Activated naive CD8-positive, alpha-beta T cell (primary cell): ENCODE measurements around the gene STAB1.

Experiments used
- H3K27ac Mint-ChIP-seq: one replicate; pipeline ENCODE4 v1.8.0; 2021; ENCODE audit warnings: mixed read lengths
- H3K27me3 Mint-ChIP-seq: one replicate; pipeline ENCODE4 v1.8.0; 2021; ENCODE audit warnings: mixed read lengths
- H3K36me3 Mint-ChIP-seq: one replicate; pipeline ENCODE4 v1.8.0; 2021; ENCODE audit warnings: mixed read lengths
- H3K4me1 Mint-ChIP-seq: one replicate; pipeline ENCODE4 v1.8.0; 2021; ENCODE audit warnings: low read depth, mixed read lengths
- H3K4me3 Mint-ChIP-seq: one replicate; pipeline ENCODE4 v1.8.0; 2021; ENCODE audit warnings: mild to moderate bottlenecking, mixed read lengths
- H3K9me3 Mint-ChIP-seq: one replicate; pipeline ENCODE4 v1.8.0; 2021; ENCODE audit warnings: low read depth, mixed read lengths

The STAB1 gene

DNA sequence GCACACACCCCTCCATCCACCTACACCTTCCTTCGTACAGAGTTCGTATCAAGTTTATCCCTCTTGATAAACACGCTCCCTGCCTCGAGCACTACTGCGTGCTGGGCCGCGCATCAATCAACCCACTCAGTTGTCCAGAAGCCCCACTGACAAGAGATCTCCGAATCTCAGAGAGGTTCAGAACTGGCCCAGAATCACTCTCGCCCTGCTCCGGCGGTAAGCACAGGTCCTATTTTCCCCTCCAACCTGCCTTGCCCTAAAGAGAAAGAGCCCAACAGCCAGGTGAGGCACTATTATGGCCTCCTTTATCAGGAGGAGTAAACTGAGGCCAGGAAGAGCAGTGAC, 40.2 kb upstream of the STAB1 start:
- Mint-ChIP-seq H3K27me3 (no peaks in the 10 kb centered on the region), H3K4me3 (peak overlapping the region; percentile 93), H3K27ac (peak overlapping the region; percentile 99), H3K36me3 (peaks cover 3% of the 10 kb centered on the region), H3K9me3 (no peaks in the 10 kb centered on the region), H3K4me1 (peaks cover 42% of the 10 kb centered on the region)

DNA sequence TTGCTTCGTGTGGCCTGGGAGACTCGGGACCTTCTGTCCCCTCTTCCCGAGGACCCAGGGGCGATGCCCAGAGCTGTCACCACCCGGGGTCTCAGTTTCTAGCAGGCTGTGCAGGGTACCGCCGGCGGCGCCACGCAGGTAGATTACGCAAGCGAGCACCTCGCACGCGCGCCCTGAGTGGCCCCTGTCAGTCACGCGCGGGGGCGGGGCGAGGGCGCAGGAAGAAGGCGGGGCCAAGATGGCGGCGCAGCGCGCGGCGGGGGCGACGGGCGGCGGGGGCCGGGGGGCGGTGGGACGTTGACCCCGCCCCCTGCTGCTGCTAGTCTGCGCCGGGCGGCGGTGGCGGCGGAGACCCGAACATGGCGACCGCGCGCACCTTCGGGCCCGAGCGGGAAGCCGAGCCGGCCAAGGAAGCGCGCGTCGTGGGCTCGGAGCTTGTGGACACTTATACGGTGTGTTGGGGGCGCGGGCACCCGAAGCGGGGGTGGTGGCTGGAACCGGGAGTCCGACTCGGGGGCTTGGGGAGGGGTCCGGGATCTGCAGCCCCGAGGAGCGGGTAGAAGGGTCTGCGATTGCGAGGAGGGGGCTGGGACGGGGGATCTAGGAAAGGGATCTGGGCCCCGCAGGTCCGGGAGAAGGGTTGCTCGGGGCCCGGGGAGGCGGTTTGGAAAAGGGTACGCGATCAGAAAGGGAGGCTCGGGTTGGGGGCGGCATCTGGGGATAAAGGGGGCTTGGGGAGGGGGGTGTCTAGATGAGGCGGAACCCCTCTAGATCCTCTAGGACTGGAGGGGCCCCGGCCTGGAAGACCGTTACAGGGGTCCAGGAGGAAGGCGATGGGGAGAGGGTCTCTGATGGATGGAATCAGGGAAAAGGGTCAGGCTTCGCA, 39.6 kb upstream of the STAB1 start, which contains the start of gene NISCH:
Gene NISCH (plus strand): TSS at position 322 of the 886 bp plus-strand sequence. CDS start 38 bp downstream, at position 360.
- Mint-ChIP-seq H3K9me3 (no peaks in the 10 kb centered on the region), H3K27ac (peak within 1 kb of the TSS; percentile 99), H3K4me1 (peaks cover 42% of the 10 kb centered on the region), H3K27me3 (no peaks in the 10 kb centered on the region), H3K36me3 (peaks cover 3% of the 10 kb centered on the region), H3K4me3 (peak within 1 kb of the TSS; percentile 93)

- H3K4me1 Mint-ChIP-seq: peaks cover 42% of the 10 kb centered on the region
- H3K9me3 Mint-ChIP-seq: no peaks in the 10 kb centered on the region
- H3K4me3 Mint-ChIP-seq: peak overlapping the region; percentile 93
- peak overlapping the region; percentile 94 for H3K27ac Mint-ChIP-seq
- H3K36me3 Mint-ChIP-seq: peaks cover 3% of the 10 kb centered on the region
- no peaks in the 10 kb centered on the region for H3K27me3 Mint-ChIP-seq
Observed at GRCh38 chr3:52456169-52456799, 38.9 kb upstream of the STAB1 start.

DNA sequence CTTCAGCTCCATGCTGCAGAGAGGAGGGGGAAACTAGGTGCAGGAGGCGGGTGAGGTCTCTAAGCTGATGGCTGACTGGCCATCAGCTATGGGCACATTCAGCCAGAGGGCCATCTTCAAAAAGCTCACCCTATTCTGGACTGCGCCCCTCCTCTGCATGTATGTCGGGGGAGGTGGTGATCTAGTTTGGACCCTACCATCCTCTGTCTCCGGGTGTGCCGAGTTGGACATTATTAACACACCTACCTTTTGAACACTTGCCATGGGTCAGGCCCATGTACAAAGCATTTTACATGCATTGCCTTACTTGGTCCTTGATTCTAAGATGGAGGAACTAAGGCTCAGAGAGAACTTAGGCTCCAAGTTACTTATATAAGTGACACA, 38.3 kb upstream of the STAB1 start:
- Mint-ChIP-seq H3K36me3 (peaks cover 3% of the 10 kb centered on the region), H3K4me3 (peak overlapping the region; percentile 93), H3K27me3 (no peaks in the 10 kb centered on the region), H3K4me1 (peaks cover 42% of the 10 kb centered on the region), H3K9me3 (no peaks in the 10 kb centered on the region), H3K27ac (peak overlapping the region; percentile 94)

GRCh38 chr3:52458031-52458760, 36.9 kb upstream of the STAB1 start:
- H3K27me3 Mint-ChIP-seq: no peaks in the 10 kb centered on the region
- H3K27ac Mint-ChIP-seq: peak overlapping the region; percentile 43
- peaks cover 52% of the 10 kb centered on the region for H3K4me1 Mint-ChIP-seq
- peaks cover 3% of the 10 kb centered on the region for H3K36me3 Mint-ChIP-seq
- H3K4me3 Mint-ChIP-seq: no peak overlapping the region
- H3K9me3 Mint-ChIP-seq: no peaks in the 10 kb centered on the region

DNA sequence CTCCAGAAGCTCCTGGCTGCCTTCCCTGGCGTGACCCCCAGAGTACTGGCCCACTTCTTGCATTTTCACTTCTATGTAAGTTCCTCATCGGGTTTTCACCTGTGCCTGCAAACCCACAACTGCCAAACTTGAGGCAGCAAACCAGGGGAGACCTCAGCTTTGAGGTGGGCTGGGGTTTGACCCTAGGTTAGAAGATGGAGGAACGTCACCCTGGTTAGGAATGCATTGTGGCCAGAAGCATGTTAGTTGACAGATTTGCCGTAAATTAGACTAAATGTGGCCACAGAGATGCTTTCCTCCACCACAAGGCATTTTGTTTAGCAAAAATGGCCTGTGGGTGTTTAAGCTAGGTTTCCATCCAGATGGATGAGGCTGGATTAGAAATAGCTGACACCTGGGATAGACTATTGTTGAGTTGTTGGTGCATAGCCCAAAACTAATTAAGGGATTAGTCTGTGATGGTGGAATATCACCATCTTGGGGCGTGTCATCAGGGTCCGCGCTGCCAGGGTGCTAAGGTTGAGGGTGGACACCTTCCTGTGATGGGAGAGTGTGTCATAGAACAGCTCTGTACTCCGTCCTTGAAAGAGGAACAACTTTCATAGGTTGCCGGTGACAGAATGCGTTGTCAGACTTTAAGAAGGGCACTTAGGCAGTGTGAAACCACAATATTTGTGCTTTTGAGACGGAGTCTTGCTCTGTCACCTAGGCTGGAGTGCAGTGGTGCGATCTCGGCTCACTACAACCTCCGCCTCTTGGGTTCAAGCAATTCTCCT, 36.2 kb upstream of the STAB1 start:
- Mint-ChIP-seq H3K27ac (no peak overlapping the region), H3K4me1 (peaks cover 50% of the 10 kb centered on the region), H3K27me3 (no peaks in the 10 kb centered on the region), H3K36me3 (peaks cover 3% of the 10 kb centered on the region), H3K9me3 (no peaks in the 10 kb centered on the region), H3K4me3 (no peak overlapping the region)

DNA sequence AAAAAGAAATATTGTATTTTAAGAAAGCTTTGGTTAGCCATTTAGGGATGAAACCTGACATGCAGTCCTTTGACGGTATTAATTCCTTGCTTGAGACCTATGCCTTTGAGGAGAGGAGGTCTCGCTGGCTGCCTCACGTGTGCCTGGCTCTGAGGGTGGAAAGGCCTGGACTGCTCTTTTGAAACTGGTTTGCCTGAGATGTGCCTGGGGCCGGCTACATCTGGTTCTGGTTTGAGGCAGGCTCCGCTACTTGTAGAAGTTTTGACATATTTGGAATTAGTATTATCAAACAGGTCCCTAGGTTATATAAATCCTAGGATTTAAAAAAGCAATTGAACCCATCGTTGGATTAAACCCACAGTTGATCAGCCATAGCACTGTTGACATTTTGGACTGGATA, 33.3 kb upstream of the STAB1 start:
- H3K27ac Mint-ChIP-seq: no peak overlapping the region
- H3K9me3 Mint-ChIP-seq: no peaks in the 10 kb centered on the region
- H3K4me1 Mint-ChIP-seq: peaks cover 33% of the 10 kb centered on the region
- peaks cover 3% of the 10 kb centered on the region for H3K36me3 Mint-ChIP-seq
- H3K27me3 Mint-ChIP-seq: no peaks in the 10 kb centered on the region
- no peak overlapping the region for H3K4me3 Mint-ChIP-seq

GRCh38 chr3:52463416-52463815, 31.7 kb upstream of the STAB1 start:
- Mint-ChIP-seq H3K27me3 (no peaks in the 10 kb centered on the region), H3K36me3 (peaks cover under 1% of the 10 kb centered on the region), H3K27ac (no peak overlapping the region), H3K9me3 (no peaks in the 10 kb centered on the region), H3K4me3 (no peak overlapping the region), H3K4me1 (peaks cover 21% of the 10 kb centered on the region)

DNA sequence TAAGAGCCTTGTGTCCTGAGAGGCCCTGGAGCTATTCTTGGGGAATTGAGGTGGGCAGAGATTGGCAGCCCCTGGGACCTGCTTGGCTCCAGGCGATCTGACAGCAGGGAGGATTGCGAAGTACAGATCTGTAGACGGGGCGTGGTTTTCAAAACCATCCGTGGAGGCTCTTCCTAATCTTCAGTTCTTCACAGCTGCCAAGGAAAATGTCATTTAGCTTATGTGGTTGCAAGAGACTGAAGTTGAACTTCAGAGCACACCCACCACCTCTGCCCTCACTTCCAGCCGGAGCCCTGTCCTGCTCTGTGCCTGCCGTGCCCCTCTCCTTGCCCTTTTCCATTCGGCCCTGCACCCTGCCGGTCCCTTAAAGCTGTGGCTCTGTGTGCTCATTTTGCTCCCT, 26.8 kb upstream of the STAB1 start:
- no peak overlapping the region for H3K27ac Mint-ChIP-seq

DNA sequence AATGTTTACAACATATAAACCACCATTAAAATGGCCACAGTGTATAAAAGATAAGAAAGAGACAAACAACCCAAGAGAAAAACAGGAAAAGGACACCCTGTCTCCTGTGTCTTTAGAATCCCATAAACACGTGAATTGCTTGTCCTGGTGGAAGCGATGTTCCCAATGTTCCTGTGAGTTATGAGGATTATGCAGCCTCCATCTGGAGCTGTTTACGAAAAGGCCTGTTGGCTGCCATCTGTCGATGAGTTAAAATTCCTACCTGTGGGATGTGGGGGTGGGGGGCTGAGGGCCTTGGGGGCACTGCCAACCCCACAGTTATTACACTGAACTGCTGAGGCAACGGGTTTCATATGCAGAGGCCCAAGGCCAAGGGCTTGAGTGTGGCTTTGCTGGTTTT, 26.1 kb upstream of the STAB1 start:
- H3K27ac Mint-ChIP-seq: peak overlapping the region; percentile 41

More for the DNA sequence above, 26.8 kb upstream of the STAB1 start:
- H3K4me1 Mint-ChIP-seq: peaks cover 8% of the 10 kb centered on the region
- H3K4me3 Mint-ChIP-seq: no peak overlapping the region
- no peaks in the 10 kb centered on the region for H3K9me3 Mint-ChIP-seq
- no peaks in the 10 kb centered on the region for H3K36me3 Mint-ChIP-seq
- no peaks in the 10 kb centered on the region for H3K27me3 Mint-ChIP-seq

GRCh38 chr3:52470920-52471319, 24.2 kb upstream of the STAB1 start:
- H3K36me3 Mint-ChIP-seq: no peaks in the 10 kb centered on the region
- no peaks in the 10 kb centered on the region for H3K9me3 Mint-ChIP-seq
- no peaks in the 10 kb centered on the region for H3K27me3 Mint-ChIP-seq
- H3K27ac Mint-ChIP-seq: no peak overlapping the region
- peaks cover 4% of the 10 kb centered on the region for H3K4me1 Mint-ChIP-seq
- H3K4me3 Mint-ChIP-seq: no peak overlapping the region

More for the DNA sequence above, 26.1 kb upstream of the STAB1 start:
- Mint-ChIP-seq H3K27me3 (no peaks in the 10 kb centered on the region), H3K9me3 (no peaks in the 10 kb centered on the region), H3K4me3 (no peak overlapping the region), H3K36me3 (no peaks in the 10 kb centered on the region), H3K4me1 (peaks cover 7% of the 10 kb centered on the region)

DNA sequence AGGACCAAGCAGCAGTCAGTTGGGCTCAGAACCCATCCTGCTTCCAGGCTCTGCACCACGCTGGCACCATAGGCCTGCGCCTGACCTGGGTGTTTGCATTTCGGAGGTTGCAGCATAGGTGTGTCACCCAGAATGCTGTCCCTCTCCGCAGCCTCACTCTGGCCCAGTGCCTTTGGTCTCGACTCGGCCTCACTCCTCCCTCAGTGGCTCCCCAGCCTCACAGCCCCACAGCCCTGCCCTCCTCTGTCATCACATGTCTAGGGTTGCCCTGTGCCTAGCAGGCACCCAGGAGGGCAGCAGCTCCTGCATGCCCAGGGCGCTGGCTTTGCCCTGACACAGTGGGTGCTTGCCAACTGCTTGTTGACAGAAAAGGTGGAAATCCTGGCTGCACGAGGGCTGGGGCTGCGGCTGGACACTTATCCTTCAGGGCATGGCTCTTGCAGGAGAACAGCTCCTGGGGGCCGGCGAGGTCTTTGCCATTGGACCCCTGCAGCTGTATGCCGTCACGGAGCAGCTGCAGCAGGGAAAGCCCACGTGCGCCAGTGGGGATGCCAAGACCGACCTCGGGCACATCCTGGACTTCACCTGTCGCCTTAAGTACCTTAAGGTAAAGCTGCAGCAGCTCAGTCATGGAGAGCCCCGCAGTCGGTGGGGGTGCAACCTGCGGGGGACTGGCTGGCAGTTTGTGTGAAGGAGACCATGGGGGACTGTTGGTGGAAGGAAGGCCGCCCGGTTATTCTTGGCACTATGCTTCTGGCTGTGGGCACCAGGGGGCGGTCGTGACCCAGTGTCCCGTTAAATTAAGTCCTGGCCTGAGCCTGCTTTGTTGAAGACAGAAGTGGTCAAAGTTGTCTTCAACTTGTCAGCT, 23.5 kb upstream of the STAB1 start:
- Mint-ChIP-seq H3K27ac (no peak overlapping the region), H3K4me3 (no peak overlapping the region), H3K9me3 (no peaks in the 10 kb centered on the region), H3K36me3 (no peaks in the 10 kb centered on the region), H3K4me1 (peaks cover 4% of the 10 kb centered on the region), H3K27me3 (no peaks in the 10 kb centered on the region)

- Mint-ChIP-seq H3K27me3 (no peaks in the 10 kb centered on the region), H3K9me3 (no peaks in the 10 kb centered on the region), H3K36me3 (no peaks in the 10 kb centered on the region), H3K27ac (no peak overlapping the region), H3K4me1 (peaks cover 4% of the 10 kb centered on the region), H3K4me3 (no peak overlapping the region)
Observed at GRCh38 chr3:52472239-52473000, 22.7 kb upstream of the STAB1 start.
